ENCODE results near the gene NFE2L3. TPM values are rescaled to one million over a fixed set of nuclear protein-coding genes. Genes with fewer than 3 reads are reported as not detected.

The NFE2L3 gene
- total and polyA plus RNA-seq, 9 of the 15 experiments (the other 6 are each of a cell fraction or from before 2014, with no cell fraction given) = 2.9 to 16.9 (median 12.4) TPM

DNA sequence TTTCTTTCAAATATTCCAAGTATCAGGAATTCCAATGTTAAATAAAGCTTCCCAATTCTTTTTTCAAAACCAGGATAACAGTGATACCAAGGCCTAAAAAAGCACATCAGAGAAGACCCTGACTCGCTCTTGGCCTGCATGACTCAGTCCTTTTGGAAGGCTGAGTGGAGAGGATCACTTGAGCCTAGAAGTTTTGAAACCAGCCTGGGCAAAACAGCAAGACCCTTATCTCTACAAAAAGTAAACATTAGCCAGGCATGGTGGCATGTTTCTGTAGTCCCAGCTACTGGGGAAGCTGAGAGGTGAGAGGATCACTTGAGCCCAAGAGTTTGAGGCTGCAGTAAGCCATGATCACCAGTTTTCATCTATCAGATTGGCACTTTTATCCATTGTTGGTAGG, 18.7 kb downstream of the NFE2L3 start (continued):
- TF ChIP-seq RBM39 (optimal IDR thresholded peaks at IDR 0.05; ENCODE audit: low read depth, low read length) (no peak), HDAC3 (IDR thresholded peaks at IDR 0.05; ENCODE audit: borderline replicate concordance, partially characterized antibody) (no peak), ASH1L (IDR thresholded peaks at IDR 0.05; ENCODE audit: borderline replicate concordance, low read depth, partially characterized antibody) (no peak)
- TF ChIP-seq, protein P1, sequence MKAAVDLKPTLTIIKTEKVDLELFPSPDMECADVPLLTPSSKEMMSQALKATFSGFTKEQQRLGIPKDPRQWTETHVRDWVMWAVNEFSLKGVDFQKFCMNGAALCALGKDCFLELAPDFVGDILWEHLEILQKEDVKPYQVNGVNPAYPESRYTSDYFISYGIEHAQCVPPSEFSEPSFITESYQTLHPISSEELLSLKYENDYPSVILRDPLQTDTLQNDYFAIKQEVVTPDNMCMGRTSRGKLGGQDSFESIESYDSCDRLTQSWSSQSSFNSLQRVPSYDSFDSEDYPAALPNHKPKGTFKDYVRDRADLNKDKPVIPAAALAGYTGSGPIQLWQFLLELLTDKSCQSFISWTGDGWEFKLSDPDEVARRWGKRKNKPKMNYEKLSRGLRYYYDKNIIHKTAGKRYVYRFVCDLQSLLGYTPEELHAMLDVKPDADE (conservative IDR thresholded peaks at IDR 0.05; ENCODE audit: control insufficient read depth, low read depth, low read length) = no peak
- TF ChIP-seq, protein P2, sequence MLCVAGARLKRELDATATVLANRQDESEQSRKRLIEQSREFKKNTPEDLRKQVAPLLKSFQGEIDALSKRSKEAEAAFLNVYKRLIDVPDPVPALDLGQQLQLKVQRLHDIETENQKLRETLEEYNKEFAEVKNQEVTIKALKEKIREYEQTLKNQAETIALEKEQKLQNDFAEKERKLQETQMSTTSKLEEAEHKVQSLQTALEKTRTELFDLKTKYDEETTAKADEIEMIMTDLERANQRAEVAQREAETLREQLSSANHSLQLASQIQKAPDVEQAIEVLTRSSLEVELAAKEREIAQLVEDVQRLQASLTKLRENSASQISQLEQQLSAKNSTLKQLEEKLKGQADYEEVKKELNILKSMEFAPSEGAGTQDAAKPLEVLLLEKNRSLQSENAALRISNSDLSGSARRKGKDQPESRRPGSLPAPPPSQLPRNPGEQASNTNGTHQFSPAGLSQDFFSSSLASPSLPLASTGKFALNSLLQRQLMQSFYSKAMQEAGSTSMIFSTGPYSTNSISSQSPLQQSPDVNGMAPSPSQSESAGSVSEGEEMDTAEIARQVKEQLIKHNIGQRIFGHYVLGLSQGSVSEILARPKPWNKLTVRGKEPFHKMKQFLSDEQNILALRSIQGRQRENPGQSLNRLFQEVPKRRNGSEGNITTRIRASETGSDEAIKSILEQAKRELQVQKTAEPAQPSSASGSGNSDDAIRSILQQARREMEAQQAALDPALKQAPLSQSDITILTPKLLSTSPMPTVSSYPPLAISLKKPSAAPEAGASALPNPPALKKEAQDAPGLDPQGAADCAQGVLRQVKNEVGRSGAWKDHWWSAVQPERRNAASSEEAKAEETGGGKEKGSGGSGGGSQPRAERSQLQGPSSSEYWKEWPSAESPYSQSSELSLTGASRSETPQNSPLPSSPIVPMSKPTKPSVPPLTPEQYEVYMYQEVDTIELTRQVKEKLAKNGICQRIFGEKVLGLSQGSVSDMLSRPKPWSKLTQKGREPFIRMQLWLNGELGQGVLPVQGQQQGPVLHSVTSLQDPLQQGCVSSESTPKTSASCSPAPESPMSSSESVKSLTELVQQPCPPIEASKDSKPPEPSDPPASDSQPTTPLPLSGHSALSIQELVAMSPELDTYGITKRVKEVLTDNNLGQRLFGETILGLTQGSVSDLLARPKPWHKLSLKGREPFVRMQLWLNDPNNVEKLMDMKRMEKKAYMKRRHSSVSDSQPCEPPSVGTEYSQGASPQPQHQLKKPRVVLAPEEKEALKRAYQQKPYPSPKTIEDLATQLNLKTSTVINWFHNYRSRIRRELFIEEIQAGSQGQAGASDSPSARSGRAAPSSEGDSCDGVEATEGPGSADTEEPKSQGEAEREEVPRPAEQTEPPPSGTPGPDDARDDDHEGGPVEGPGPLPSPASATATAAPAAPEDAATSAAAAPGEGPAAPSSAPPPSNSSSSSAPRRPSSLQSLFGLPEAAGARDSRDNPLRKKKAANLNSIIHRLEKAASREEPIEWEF (CRISPR knock-in tag; IDR thresholded peaks at IDR 0.05) = no peak
